HAP-1 (cell line): ENCODE results near the gene ENDOD1.
A peak's percentile ranks its signal among the peaks of the same experiment; 100 is the strongest.

Experiments
- DNase-seq, 2 experiments: peaks; one replicate each; pipeline ENCODE4 v3.0.0-alpha.2; 2016 to 2020; ENCODE audit warnings: low spot score in 2 of 2
- H3K27me3 ChIP-seq: fragments of 250-450 bp; sonication (Bioruptor Pico); 2 replicates; pipeline ENCODE4 v1.5.1; 2020; ENCODE audit warnings: low read depth, mild to moderate bottlenecking, moderate library complexity
- H3K36me3 ChIP-seq: fragments of 250-450 bp; sonication (Bioruptor Pico); replicated peaks from 2 replicates; pipeline ENCODE4 v1.5.1; 2020; ENCODE audit warnings: mild to moderate bottlenecking
- H3K4me1 ChIP-seq: fragments of 250-450 bp; sonication (Bioruptor Pico); 2 replicates; pipeline ENCODE4 v1.5.1; 2020; ENCODE audit warnings: mild to moderate bottlenecking
- H3K4me3 ChIP-seq: fragments of 250-450 bp; sonication (Bioruptor Pico); 2 replicates; pipeline ENCODE4 v1.5.1; 2020; ENCODE audit warnings: mild to moderate bottlenecking, moderate library complexity
- H3K9me3 ChIP-seq: fragments of 250-450 bp; sonication (Bioruptor Pico); 2 replicates; pipeline ENCODE4 v1.5.1; 2020; ENCODE audit warnings: mild to moderate bottlenecking, moderate library complexity
- in situ Hi-C: fragments of 300-500 bp; cut with MboI; formaldehyde crosslinking; loops from 3 replicates; pipeline ENCODE4 v1.14.3; 2020; ENCODE audit warnings: low sequenced_read_pairs, inconsistent platforms, mixed read lengths

ENDOD1 gene

GRCh38 chr11:95085117-95085816, 4.4 kb upstream of the ENDOD1 start:
- Histone ChIP-seq H3K27me3 (peaks cover 4% of the 10 kb centered on the region; the same call in 1 of the 2 replicates), H3K36me3 (no peaks in the 10 kb centered on the region), H3K4me3 (no peak overlapping the region), H3K4me1 (peaks cover 2% of the 10 kb centered on the region; the same call in 1 of the 2 replicates), H3K9me3 (no peaks in the 10 kb centered on the region)
- no peak for DNase-seq
- in situ Hi-C loops, result no loop called here

- H3K4me1 ChIP-seq, result peaks cover 6% of the 10 kb centered on the region
- no peaks in the 10 kb centered on the region for H3K9me3 ChIP-seq
- H3K27me3 ChIP-seq, result peaks cover 4% of the 10 kb centered on the region; the same call in 1 of the 2 replicates
- H3K4me3 ChIP-seq, result no peak overlapping the region
- no peaks in the 10 kb centered on the region for H3K36me3 ChIP-seq
- DNase-seq, result no peak
- in situ Hi-C loops, result no loop called here
Observed at GRCh38 chr11:95086151-95086550, 3.5 kb upstream of the ENDOD1 start.

DNA sequence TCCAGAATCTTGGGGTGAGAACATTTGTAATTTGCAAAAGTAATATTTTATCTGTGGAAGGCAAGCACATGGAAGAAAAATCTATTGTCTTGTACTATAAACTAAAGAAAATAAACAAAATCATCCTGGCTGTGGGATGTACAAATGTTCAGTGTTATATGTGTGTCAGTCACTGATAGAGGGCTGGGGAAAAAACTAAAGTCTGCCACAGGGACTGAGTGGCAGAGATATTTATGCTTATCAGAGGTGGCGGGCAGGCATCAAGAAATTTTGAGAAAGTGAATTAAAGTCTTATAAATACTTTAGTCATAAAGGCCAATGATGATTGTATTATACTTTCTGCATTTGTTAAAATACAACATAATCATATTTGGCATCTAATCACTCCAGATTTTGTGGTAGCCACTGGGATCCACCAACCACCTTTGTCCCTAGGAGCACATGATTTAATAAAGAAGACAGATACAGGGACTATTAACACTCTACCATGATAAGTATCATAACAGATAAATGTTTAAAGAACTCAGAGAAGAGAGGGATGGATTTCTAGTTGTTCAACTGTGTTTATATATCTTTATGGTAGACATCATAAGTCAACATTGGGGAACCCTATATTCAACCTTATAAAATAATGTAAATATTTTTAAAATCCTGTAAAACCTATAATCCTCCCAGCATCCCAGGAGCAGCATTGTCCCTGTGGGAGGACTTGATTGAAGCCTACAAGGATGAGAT, 2.6 kb upstream of the ENDOD1 start:
- in situ Hi-C loops, result no loop called here
- Histone ChIP-seq H3K9me3 (no peaks in the 10 kb centered on the region), H3K4me1 (peaks cover 6% of the 10 kb centered on the region), H3K4me3 (no peak overlapping the region), H3K27me3 (peaks cover 4% of the 10 kb centered on the region; the same call in 1 of the 2 replicates), H3K36me3 (no peaks in the 10 kb centered on the region)
- no peak for DNase-seq

- peak overlapping the region; percentile 63 for H3K4me3 ChIP-seq
- H3K36me3 ChIP-seq, result no peaks in the 10 kb centered on the region
- DNase-seq, result no peak
- no peaks in the 10 kb centered on the region for H3K27me3 ChIP-seq
- H3K4me1 ChIP-seq, result peaks cover 6% of the 10 kb centered on the region
- in situ Hi-C loops, result no loop called here
- no peaks in the 10 kb centered on the region for H3K9me3 ChIP-seq
Observed at GRCh38 chr11:95088946-95089619, 563 bp upstream of the ENDOD1 start.

DNA sequence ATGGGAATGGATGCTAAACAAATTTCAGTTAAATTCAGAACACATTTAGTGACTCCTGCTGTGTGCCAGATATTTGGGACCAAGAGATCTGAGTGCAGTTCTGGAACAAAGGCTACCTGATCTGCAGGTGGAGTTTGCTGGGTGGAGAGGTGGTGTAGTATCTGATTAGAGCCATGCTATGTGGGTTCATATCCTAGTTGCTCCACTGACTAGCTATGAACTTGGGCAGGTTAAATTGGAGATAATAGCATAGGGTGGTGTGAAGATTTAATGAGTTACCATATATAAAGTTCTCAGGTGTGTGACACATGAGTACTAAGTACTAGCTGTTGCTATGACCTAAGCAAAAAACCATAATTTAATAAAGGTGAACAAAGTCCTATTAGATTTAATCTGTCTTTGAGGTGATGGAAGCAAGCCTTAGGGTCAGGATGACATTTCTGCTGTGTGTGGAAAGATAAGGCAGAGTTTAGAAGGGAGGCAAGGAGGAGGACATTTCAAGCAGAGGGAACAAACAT, 2.1 kb downstream of the ENDOD1 start:
- peaks cover 6% of the 10 kb centered on the region for H3K4me1 ChIP-seq
- no peaks in the 10 kb centered on the region for H3K36me3 ChIP-seq
- in situ Hi-C loops, result no loop called here
- H3K9me3 ChIP-seq, result no peaks in the 10 kb centered on the region
- H3K27me3 ChIP-seq, result no peaks in the 10 kb centered on the region
- DNase-seq, result no peak
- H3K4me3 ChIP-seq, result no peak overlapping the region

DNA sequence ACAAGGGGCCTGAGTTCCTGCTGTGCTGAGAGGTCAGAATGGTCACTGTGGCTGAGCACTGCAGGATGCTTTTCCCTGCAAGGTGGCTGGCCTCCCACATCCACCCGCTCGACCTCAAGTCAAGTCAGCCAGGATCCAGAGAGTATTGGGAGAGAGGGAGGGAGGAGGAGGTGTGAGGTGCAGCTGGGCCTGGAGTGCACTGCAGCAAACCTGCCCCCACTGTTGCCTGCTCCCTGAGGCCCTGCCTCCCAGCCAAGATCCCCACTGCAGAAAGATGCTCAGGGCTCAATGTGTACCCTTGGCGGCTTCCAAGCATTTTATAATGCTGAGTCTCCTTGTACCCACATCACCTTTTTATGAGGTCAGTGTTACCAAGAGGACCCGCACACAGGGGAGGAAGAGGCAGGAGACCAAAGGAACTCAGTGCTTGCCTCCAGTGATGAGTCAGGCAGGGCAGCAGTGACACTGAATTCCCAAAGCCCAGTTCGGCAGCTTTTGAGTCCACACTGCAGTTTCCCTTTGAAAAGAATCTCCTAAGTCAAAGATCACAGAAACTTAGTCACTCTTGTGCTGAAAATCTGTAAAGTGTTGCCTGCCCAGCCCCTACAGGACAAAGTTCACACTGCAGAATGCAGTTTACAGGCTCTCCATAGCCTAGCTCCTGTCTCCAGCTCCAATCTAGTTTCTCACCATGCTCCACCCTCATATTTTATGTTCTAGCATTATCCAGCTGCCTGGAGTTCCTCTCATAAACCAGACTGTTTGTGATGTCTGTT, 3.1 kb downstream of the ENDOD1 start:
- in situ Hi-C loops, result no loop called here
- no peaks in the 10 kb centered on the region for H3K27me3 ChIP-seq
- no peak overlapping the region for H3K4me3 ChIP-seq
- DNase-seq, result no peak
- no peaks in the 10 kb centered on the region for H3K36me3 ChIP-seq
- peaks cover 6% of the 10 kb centered on the region for H3K4me1 ChIP-seq
- no peaks in the 10 kb centered on the region for H3K9me3 ChIP-seq

GRCh38 chr11:95093548-95093947, 3.9 kb downstream of the ENDOD1 start:
- in situ Hi-C loops, result no loop called here
- DNase-seq, result no peak

DNA sequence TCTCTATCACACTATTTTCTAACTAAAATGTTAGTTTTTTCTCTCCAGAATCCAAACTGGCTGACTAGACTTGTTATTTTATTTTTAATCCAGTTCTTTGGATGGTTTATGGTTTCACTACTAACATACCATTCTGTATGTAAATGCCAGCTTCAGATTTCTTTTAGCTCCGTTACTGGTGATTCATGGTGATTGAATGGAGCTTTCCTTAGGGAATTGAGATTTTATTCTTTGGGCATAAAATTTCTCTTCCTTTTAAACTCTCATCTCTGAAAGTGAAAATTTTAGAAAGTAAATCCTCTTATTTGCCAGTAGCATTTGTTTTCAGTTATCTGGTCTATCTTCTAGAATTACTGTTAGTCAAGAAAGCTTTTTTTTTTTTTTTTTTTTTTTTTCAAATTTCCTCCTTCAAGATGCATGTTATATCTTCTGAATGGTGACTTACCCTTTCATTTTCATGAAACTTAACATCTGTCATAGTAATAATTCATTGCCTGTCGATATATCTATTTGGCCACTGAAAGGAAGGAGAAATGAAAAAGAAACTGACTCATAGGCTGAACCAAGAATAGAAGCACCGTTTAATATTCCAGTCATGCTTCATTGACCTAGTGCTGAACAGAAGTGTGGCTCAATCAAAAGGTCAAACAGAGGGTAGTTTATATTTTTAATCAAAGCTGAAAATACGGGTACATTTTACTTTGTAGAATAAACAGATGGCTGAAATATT, 6.4 kb downstream of the ENDOD1 start:
- in situ Hi-C loops, result no loop called here
- Histone ChIP-seq H3K4me1 (no peaks in the 10 kb centered on the region), H3K36me3 (no peaks in the 10 kb centered on the region), H3K4me3 (no peak overlapping the region), H3K27me3 (no peaks in the 10 kb centered on the region), H3K9me3 (no peaks in the 10 kb centered on the region)
- no peak for DNase-seq

More at GRCh38 chr11:95093548-95093947, 3.9 kb downstream of the ENDOD1 start:
- Histone ChIP-seq H3K4me3 (no peak overlapping the region), H3K4me1 (peaks cover 6% of the 10 kb centered on the region), H3K9me3 (no peaks in the 10 kb centered on the region), H3K27me3 (no peaks in the 10 kb centered on the region), H3K36me3 (no peaks in the 10 kb centered on the region)

- H3K4me3 ChIP-seq, result no peak overlapping the region
- in situ Hi-C loops, result no loop called here
Observed at GRCh38 chr11:95097209-95097608, 7.6 kb downstream of the ENDOD1 start.

GRCh38 chr11:95098826-95099225, 9.2 kb downstream of the ENDOD1 start:
- no peaks in the 10 kb centered on the region for H3K27me3 ChIP-seq
- no peaks in the 10 kb centered on the region for H3K4me1 ChIP-seq
- no peak overlapping the region for H3K4me3 ChIP-seq
- DNase-seq, result no peak
- no peaks in the 10 kb centered on the region for H3K9me3 ChIP-seq
- no peaks in the 10 kb centered on the region for H3K36me3 ChIP-seq
- in situ Hi-C loops, result no loop called here

More at GRCh38 chr11:95097209-95097608, 7.6 kb downstream of the ENDOD1 start:
- Histone ChIP-seq H3K4me1 (no peaks in the 10 kb centered on the region), H3K27me3 (no peaks in the 10 kb centered on the region), H3K9me3 (no peaks in the 10 kb centered on the region), H3K36me3 (no peaks in the 10 kb centered on the region)
- no peak for DNase-seq

GRCh38 chr11:95100191-95100648, 10.6 kb downstream of the ENDOD1 start:
- no peaks in the 10 kb centered on the region for H3K27me3 ChIP-seq
- no peaks in the 10 kb centered on the region for H3K4me1 ChIP-seq
- no peak overlapping the region for H3K4me3 ChIP-seq
- H3K9me3 ChIP-seq, result no peaks in the 10 kb centered on the region
- in situ Hi-C loops, result no loop called here
- DNase-seq, result no peak
- no peaks in the 10 kb centered on the region for H3K36me3 ChIP-seq

- in situ Hi-C loops, result no loop called here
- no peak for DNase-seq
- Histone ChIP-seq H3K4me1 (no peaks in the 10 kb centered on the region), H3K4me3 (no peak overlapping the region), H3K9me3 (no peaks in the 10 kb centered on the region), H3K36me3 (no peaks in the 10 kb centered on the region), H3K27me3 (no peaks in the 10 kb centered on the region)
Observed at GRCh38 chr11:95100856-95101507, 11.3 kb downstream of the ENDOD1 start.
